HFFc6 (cell line): ENCODE results near the gene BACH2. TPM values are rescaled to one million over a fixed set of nuclear protein-coding genes. Genes with fewer than 3 reads are reported as not detected.

Experiments
- DNase-seq: peaks from one replicate; pipeline ENCODE4 v3.0.0-alpha.2; 2018
- H3K27ac Mint-ChIP-seq: 2 replicates; pipeline ENCODE4 v1.8.0; 2020; ENCODE audit warnings: mild to moderate bottlenecking, mixed read lengths
- H3K27me3 Mint-ChIP-seq: 2 replicates; pipeline ENCODE4 v1.8.0; 2021; ENCODE audit warnings: mild to moderate bottlenecking, moderate library complexity, mixed read lengths; ENCODE audit not compliant: insufficient read depth
- H3K36me3 Mint-ChIP-seq: 2 replicates; pipeline ENCODE4 v1.8.0; 2021; ENCODE audit warnings: low read depth, mixed read lengths
- H3K4me1 Mint-ChIP-seq: 2 replicates; pipeline ENCODE4 v1.8.0; 2020; ENCODE audit warnings: low read depth, mixed read lengths
- H3K4me3 Mint-ChIP-seq: 2 replicates; pipeline ENCODE4 v1.8.0; 2020; ENCODE audit warnings: mild to moderate bottlenecking, moderate library complexity, mixed read lengths
- H3K9me3 Mint-ChIP-seq: 2 replicates; pipeline ENCODE4 v1.8.0; 2020; ENCODE audit warnings: mild to moderate bottlenecking, mixed read lengths
- total RNA-seq, 6 experiments: library from RNA; stranded (reverse); fragmentation: NEBNext Ultra II Directional; extraction: Animal tissue kit (Norgen Biotek cat#: 25700); gene quantifications; 2 replicates in 1 of 6; 3 replicates in 5 of 6; pipeline ENCODE4 v1.2.3, GENCODE V29; 2021
- TF ChIP-seq, protein P1 (sequence below): fragments of 200-600 bp; sonication (generic); IDR thresholded peaks from 2 replicates; pipeline ENCODE4 v1.5.0; 2021; ENCODE audit warnings: antibody characterized with exemption, mild to moderate bottlenecking

The BACH2 gene
- total RNA-seq, 6 experiments from 2014 or later = not detected

DNA sequence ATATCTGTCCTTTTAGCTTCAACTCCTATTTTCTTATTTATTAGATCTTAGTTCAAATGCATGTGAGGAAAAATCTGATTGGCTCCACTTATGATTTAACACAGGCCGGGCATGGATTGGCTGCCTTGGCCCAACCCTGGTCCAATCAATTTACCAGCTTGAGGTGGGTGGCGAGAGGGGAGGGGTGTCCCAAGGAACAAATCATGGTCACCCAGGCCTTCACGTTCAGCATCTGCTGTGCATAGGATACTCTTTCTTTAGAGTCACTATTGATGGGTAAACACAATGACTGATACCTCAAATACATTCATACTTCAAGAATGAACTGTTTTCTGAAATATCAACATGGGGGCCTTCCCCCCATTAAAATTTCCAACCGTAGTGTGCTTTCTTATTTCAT is 14.9 kb upstream of the BACH2 start:
- TF ChIP-seq, protein P1, sequence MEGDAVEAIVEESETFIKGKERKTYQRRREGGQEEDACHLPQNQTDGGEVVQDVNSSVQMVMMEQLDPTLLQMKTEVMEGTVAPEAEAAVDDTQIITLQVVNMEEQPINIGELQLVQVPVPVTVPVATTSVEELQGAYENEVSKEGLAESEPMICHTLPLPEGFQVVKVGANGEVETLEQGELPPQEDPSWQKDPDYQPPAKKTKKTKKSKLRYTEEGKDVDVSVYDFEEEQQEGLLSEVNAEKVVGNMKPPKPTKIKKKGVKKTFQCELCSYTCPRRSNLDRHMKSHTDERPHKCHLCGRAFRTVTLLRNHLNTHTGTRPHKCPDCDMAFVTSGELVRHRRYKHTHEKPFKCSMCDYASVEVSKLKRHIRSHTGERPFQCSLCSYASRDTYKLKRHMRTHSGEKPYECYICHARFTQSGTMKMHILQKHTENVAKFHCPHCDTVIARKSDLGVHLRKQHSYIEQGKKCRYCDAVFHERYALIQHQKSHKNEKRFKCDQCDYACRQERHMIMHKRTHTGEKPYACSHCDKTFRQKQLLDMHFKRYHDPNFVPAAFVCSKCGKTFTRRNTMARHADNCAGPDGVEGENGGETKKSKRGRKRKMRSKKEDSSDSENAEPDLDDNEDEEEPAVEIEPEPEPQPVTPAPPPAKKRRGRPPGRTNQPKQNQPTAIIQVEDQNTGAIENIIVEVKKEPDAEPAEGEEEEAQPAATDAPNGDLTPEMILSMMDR = no peak
- Mint-ChIP-seq H3K4me3 (no peak overlapping the region), H3K4me1 (no peaks in the 10 kb centered on the region), H3K36me3 (no peaks in the 10 kb centered on the region), H3K9me3 (no peaks in the 10 kb centered on the region), H3K27ac (no peak overlapping the region), H3K27me3 (peaks cover 12% of the 10 kb centered on the region; the same call in 1 of the 2 replicates)
- DNase-seq = no peak

DNA sequence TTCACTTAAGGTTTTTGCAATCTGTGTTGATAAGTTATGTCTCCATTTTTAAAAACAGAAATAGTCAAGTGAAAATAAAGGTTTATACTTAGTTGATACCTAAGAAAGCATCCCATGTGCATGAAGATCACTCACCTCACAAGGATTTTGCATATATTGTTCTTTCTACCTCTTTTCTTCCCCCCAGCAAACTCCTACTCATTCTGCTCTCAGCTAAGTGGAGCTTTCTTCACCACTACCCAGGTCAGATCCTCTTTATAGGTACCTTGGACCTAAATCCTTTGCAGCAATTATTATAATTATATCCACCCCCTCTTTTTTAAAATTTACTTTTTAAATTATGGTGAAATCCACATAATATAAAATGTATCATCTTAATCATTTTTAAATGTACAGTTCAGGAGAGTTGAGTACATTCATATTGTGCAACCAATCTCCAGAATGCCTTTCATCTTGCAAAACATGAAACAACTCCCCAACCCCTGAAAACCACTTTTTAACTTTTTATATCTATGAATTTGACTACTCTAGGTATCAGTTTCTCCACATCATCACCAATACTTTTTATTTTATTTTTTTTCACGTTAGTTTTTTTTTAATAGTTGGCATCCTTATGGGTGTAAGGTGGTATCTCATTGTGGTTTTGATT is 9.3 kb upstream of the BACH2 start:
- no peaks in the 10 kb centered on the region for H3K9me3 Mint-ChIP-seq
- no peak overlapping the region for H3K4me3 Mint-ChIP-seq
- H3K36me3 Mint-ChIP-seq = no peaks in the 10 kb centered on the region
- no peak for DNase-seq
- no peak overlapping the region for H3K27ac Mint-ChIP-seq
- H3K27me3 Mint-ChIP-seq = peaks cover 23% of the 10 kb centered on the region
- no peaks in the 10 kb centered on the region for H3K4me1 Mint-ChIP-seq
- TF ChIP-seq, protein P1 = no peak

GRCh38 chr6:90304308-90304707 is 7.7 kb upstream of the BACH2 start:
- H3K9me3 Mint-ChIP-seq = no peaks in the 10 kb centered on the region
- H3K27me3 Mint-ChIP-seq = peaks cover 26% of the 10 kb centered on the region
- H3K27ac Mint-ChIP-seq = no peak overlapping the region

DNA sequence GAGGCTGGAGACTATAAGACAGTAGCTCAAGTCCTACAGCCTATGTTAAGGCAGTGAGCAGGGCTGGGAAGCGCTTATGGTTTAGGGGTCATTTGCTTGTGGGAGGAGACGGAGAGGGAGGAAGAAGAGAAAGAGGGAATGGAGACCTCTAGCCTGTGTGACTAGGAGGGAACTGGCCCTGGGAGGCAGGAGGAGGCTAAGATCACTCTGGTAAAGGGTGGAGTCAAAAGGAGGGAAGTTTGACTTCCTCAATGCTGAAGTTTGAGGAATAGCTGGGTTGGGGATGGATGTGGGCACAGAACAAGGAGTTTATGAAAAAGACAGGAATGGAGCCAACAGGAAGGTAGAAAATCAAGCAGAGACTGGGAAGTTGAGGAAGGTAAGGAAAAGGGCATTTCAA is 6.4 kb upstream of the BACH2 start:
- Mint-ChIP-seq H3K4me3 (no peak overlapping the region), H3K9me3 (no peaks in the 10 kb centered on the region), H3K27me3 (peaks cover 31% of the 10 kb centered on the region), H3K4me1 (no peaks in the 10 kb centered on the region), H3K36me3 (no peaks in the 10 kb centered on the region), H3K27ac (no peak overlapping the region)
- DNase-seq = no peak
- TF ChIP-seq, protein P1 = no peak

More at GRCh38 chr6:90304308-90304707, 7.7 kb upstream of the BACH2 start:
- Mint-ChIP-seq H3K36me3 (no peaks in the 10 kb centered on the region), H3K4me1 (no peaks in the 10 kb centered on the region), H3K4me3 (no peak overlapping the region)
- TF ChIP-seq, protein P1 = no peak
- no peak for DNase-seq

DNA sequence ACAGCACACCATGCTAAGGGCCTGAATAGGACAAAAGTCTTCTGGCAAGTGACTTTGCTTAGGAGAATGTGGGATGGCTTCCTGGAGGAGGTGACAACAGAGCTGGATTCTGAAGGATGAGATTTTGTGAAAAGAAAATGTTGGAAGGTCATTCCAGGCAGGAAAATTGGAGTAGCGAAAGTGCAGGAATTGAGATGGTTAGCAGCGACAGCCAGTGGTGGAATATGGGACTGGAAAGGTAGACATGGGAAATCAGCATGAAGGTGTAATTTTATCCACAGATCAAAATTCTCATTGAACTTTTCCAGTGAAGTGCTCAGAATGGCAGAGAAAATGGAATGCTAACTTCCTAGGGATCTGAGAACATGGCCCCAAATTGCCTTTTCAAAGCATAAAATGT is 5.7 kb upstream of the BACH2 start:
- TF ChIP-seq, protein P1 = peak; percentile 33; the same call in 1 of the 2 replicates
- no peaks in the 10 kb centered on the region for H3K9me3 Mint-ChIP-seq
- H3K4me3 Mint-ChIP-seq = no peak overlapping the region
- H3K27ac Mint-ChIP-seq = no peak overlapping the region
- no peaks in the 10 kb centered on the region for H3K36me3 Mint-ChIP-seq
- no peak for DNase-seq
- H3K27me3 Mint-ChIP-seq = peaks cover 37% of the 10 kb centered on the region
- no peaks in the 10 kb centered on the region for H3K4me1 Mint-ChIP-seq
